ENCODE results near the gene TMEM235. TPM values are rescaled to one million over a fixed set of nuclear protein-coding genes. Genes with fewer than 3 reads are reported as not detected.

Gene TMEM235
- total and polyA plus RNA-seq, 9 of the 15 experiments (the other 6 are each of a cell fraction or from before 2014, with no cell fraction given), result not detected

DNA sequence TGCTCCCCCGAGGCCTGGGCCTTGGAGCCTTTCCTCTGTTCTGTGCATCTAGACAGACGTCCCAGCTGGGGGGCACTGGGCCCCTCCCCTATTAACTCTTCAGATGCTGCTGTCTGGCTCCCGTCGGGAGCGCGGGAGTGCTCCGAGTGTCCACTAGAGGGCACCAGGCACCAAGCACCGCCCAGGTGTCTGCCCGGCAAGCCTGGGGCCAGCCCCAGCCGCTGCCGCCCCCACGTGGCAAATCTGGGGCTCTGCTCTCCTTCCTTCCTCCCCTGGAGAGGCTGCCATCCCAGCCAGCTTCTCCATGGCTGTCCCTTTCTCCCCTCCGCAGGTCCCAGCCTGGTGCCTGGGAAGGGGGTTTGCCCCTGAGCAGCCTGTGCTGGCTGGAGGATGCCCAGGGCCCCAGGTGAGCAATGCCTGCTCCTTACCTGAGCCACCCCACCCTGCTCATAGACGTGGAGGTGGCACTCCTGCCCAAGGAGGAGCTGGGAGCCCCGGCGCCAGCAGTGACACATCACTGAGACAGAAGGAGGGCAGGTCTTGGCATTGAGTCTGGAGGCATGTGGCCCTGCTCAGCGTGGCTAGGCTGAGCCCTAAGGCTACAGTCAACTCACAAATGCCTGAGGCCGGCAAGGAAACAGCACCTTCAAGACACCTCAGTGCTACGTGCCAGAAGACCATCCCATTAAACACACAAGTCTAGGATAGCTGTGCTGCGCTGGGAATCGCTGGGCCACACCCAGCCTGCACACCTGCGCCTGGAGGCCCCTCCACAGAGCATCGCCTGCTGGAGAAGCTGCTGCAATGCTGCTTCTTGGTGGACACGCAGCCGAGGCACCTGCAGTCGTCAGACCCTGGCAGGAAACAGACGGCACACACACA is 19.7 kb downstream of the TMEM235 start (continued):
- TF ChIP-seq, protein P1, sequence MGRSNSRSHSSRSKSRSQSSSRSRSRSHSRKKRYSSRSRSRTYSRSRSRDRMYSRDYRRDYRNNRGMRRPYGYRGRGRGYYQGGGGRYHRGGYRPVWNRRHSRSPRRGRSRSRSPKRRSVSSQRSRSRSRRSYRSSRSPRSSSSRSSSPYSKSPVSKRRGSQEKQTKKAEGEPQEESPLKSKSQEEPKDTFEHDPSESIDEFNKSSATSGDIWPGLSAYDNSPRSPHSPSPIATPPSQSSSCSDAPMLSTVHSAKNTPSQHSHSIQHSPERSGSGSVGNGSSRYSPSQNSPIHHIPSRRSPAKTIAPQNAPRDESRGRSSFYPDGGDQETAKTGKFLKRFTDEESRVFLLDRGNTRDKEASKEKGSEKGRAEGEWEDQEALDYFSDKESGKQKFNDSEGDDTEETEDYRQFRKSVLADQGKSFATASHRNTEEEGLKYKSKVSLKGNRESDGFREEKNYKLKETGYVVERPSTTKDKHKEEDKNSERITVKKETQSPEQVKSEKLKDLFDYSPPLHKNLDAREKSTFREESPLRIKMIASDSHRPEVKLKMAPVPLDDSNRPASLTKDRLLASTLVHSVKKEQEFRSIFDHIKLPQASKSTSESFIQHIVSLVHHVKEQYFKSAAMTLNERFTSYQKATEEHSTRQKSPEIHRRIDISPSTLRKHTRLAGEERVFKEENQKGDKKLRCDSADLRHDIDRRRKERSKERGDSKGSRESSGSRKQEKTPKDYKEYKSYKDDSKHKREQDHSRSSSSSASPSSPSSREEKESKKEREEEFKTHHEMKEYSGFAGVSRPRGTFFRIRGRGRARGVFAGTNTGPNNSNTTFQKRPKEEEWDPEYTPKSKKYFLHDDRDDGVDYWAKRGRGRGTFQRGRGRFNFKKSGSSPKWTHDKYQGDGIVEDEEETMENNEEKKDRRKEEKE (IDR thresholded peaks at IDR 0.05; ENCODE audit: borderline replicate concordance in 1 of 2, control insufficient read depth in 1 of 2, low read depth in 2 of 2, low read length in 1 of 2), result no peak
- TF ChIP-seq KDM1A (IDR thresholded peaks at IDR 0.05) (no peak), CXXC5 (CRISPR knock-in tag; IDR thresholded peaks at IDR 0.05) (peak; percentile 63), KLF6 (CRISPR knock-in tag; IDR thresholded peaks at IDR 0.05; ENCODE audit: borderline replicate concordance) (peak; percentile 70; the same call in 1 of the 2 replicates), RCOR1 (IDR thresholded peaks at IDR 0.05; ENCODE audit: borderline replicate concordance in 1 of 2, low read depth in 2 of 2, low read length in 2 of 2) (peak; percentile 25 to 77; a peak in 3 of 4 replicates), ZNF140 (CRISPR knock-in tag; IDR thresholded peaks at IDR 0.05) (no peak)
- TF ChIP-seq, protein P2, sequence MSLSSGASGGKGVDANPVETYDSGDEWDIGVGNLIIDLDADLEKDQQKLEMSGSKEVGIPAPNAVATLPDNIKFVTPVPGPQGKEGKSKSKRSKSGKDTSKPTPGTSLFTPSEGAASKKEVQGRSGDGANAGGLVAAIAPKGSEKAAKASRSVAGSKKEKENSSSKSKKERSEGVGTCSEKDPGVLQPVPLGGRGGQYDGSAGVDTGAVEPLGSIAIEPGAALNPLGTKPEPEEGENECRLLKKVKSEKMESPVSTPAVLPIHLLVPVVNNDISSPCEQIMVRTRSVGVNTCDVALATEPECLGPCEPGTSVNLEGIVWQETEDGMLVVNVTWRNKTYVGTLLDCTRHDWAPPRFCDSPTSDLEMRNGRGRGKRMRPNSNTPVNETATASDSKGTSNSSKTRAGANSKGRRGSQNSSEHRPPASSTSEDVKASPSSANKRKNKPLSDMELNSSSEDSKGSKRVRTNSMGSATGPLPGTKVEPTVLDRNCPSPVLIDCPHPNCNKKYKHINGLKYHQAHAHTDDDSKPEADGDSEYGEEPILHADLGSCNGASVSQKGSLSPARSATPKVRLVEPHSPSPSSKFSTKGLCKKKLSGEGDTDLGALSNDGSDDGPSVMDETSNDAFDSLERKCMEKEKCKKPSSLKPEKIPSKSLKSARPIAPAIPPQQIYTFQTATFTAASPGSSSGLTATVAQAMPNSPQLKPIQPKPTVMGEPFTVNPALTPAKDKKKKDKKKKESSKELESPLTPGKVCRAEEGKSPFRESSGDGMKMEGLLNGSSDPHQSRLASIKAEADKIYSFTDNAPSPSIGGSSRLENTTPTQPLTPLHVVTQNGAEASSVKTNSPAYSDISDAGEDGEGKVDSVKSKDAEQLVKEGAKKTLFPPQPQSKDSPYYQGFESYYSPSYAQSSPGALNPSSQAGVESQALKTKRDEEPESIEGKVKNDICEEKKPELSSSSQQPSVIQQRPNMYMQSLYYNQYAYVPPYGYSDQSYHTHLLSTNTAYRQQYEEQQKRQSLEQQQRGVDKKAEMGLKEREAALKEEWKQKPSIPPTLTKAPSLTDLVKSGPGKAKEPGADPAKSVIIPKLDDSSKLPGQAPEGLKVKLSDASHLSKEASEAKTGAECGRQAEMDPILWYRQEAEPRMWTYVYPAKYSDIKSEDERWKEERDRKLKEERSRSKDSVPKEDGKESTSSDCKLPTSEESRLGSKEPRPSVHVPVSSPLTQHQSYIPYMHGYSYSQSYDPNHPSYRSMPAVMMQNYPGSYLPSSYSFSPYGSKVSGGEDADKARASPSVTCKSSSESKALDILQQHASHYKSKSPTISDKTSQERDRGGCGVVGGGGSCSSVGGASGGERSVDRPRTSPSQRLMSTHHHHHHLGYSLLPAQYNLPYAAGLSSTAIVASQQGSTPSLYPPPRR (CRISPR knock-in tag; IDR thresholded peaks at IDR 0.05; ENCODE audit: borderline replicate concordance), result no peak
- TF ChIP-seq, protein P3, sequence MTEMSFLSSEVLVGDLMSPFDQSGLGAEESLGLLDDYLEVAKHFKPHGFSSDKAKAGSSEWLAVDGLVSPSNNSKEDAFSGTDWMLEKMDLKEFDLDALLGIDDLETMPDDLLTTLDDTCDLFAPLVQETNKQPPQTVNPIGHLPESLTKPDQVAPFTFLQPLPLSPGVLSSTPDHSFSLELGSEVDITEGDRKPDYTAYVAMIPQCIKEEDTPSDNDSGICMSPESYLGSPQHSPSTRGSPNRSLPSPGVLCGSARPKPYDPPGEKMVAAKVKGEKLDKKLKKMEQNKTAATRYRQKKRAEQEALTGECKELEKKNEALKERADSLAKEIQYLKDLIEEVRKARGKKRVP (CRISPR knock-in tag; IDR thresholded peaks at IDR 0.05), result 0 out of 2 replicates have a peak, but pooled peaks have one; percentile 18
